ENCODE measurements around the gene CYB5R4.

CYB5R4 gene

DNA sequence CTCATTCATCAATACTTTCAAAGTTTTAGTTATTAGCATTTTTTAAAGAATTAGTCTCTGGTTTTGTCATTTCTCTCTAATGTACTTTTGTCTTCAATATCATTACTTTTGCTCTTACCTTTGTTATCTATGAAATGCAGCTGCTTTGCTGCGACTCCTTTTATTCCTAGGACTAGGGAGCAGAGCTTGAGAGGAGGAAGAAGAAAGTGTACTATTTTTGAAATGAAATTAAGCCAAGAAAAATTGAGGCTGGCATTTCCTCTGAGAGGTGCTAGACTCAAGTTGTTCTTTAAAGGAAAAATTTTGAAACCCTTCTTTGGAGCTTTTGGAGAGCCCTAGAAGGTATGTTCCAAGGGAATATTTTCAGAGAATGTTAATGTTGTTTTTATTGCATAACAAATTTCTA lies 125.8 kb downstream of the CYB5R4 start:
- DNase-seq (ENCODE audit: low read depth in 1 of 2, low spot score in 1 of 2) = no peak
- in situ Hi-C loops (cut with HindIII; ENCODE audit: low pct_unique_long_range_greater_than_20kb, low sequenced_read_pairs) = no loop called here
- no peak for TF ChIP-seq JUND (IDR thresholded peaks at IDR 0.05; ENCODE audit: low read depth)

DNA sequence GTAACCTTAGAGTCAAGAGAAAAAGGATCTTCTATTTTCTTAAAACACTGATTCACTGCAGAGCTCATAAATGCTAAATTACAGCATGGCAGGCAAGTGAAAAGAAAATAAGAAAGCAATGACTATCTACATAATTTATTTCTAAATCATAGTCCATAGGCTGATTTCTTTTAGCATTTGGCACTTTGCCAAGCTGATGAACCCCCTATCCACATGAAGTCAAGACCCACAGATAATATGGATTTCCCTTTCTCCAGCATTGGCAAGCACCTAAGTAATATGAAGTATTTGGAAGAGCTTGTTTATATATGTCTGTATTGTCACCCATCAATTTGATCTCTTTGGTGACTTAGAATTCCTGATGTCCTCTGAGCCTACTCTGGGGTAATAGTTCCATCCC lies 126.2 kb downstream of the CYB5R4 start:
- in situ Hi-C loops (cut with HindIII; ENCODE audit: low pct_unique_long_range_greater_than_20kb, low sequenced_read_pairs) = no loop called here
- no peak for TF ChIP-seq JUND (IDR thresholded peaks at IDR 0.05; ENCODE audit: low read depth)
- no peak for DNase-seq (ENCODE audit: low read depth in 1 of 2, low spot score in 1 of 2)

DNA sequence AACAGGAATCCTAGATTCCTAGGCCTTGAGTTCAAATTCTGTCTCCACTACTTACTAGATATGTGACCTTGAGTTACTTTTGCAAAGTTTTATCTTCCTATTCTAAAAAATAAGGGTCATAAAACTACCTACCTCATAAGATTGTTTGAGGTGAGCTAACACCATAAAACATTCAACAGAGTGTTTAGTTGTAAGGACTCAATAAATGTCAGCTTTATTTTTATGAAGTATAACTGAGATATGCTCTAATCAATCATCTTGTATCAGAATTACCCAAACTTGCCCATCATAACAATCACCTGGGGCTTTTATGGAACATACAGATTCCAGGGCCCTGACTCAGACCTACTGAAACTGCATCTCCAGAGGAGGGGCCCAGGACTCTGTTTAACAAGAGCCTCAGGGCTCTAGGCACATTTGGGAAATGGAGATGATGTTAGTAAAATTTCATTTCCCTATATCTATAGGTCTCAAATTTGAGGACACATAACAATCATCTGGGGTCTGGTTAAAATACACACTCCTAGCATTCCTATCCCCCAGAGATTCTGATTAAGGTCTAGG lies 138.6 kb downstream of the CYB5R4 start:
- in situ Hi-C loops (cut with HindIII; ENCODE audit: low pct_unique_long_range_greater_than_20kb, low sequenced_read_pairs) = no loop called here
- no peak for DNase-seq (ENCODE audit: low read depth in 1 of 2, low spot score in 1 of 2)
- TF ChIP-seq JUND (IDR thresholded peaks at IDR 0.05; ENCODE audit: low read depth) = no peak

- DNase-seq (ENCODE audit: low read depth in 1 of 2, low spot score in 1 of 2) = no peak
- TF ChIP-seq JUND (IDR thresholded peaks at IDR 0.05; ENCODE audit: low read depth) = no peak
- in situ Hi-C loops (cut with HindIII; ENCODE audit: low pct_unique_long_range_greater_than_20kb, low sequenced_read_pairs) = no loop called here
Measured at GRCh38 chr6:84001119-84001518, 141.6 kb downstream of the CYB5R4 start.

DNA sequence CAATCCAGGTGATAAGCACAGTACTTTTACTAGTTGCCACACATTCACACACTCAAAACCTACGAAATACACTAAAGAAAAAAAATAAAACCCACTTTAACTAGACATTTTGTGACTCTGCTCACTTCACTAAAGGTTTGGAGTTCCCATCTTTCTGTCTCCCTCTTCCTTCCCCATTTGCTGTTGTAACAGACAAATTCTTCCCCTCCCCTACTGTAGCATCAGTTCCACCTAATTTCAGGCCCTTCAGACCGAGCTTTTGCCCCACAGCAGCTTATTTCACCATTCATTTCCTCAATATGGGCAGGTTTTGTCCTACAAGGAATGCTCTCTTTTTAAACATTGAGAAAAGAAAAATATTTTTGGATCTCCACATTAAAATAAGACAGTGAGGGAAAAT lies 142.7 kb downstream of the CYB5R4 start:
- in situ Hi-C loops (cut with HindIII; ENCODE audit: low pct_unique_long_range_greater_than_20kb, low sequenced_read_pairs) = no loop called here
- no peak for DNase-seq (ENCODE audit: low read depth in 1 of 2, low spot score in 1 of 2)
- no peak for TF ChIP-seq JUND (IDR thresholded peaks at IDR 0.05; ENCODE audit: low read depth)

DNA sequence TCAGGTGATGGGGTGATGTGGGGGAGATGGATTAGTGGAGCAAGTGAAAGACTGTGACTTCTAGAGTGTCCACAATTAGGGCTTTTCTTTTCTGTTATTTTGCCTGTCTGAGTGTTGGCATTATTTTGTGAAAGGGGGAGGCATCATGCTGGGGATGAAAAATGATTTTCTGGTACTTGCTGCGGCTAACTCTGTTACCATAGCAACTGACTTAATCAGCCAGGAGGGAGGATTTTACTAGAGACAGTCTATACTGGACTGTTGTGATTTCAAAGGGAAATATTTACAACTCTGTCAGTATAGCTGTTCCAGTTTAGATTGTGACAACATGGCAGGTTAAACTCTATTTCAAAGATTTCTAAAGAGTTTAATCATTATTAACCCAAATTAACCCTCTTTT lies 143.6 kb downstream of the CYB5R4 start:
- no peak for TF ChIP-seq JUND (IDR thresholded peaks at IDR 0.05; ENCODE audit: low read depth)
- no peak for DNase-seq (ENCODE audit: low read depth in 1 of 2, low spot score in 1 of 2)
- in situ Hi-C loops (cut with HindIII; ENCODE audit: low pct_unique_long_range_greater_than_20kb, low sequenced_read_pairs) = no loop called here

GRCh38 chr6:84003654-84004053 lies 144.2 kb downstream of the CYB5R4 start:
- in situ Hi-C loops (cut with HindIII; ENCODE audit: low pct_unique_long_range_greater_than_20kb, low sequenced_read_pairs) = no loop called here
- DNase-seq (ENCODE audit: low read depth in 1 of 2, low spot score in 1 of 2) = no peak
- no peak for TF ChIP-seq JUND (IDR thresholded peaks at IDR 0.05; ENCODE audit: low read depth)

DNA sequence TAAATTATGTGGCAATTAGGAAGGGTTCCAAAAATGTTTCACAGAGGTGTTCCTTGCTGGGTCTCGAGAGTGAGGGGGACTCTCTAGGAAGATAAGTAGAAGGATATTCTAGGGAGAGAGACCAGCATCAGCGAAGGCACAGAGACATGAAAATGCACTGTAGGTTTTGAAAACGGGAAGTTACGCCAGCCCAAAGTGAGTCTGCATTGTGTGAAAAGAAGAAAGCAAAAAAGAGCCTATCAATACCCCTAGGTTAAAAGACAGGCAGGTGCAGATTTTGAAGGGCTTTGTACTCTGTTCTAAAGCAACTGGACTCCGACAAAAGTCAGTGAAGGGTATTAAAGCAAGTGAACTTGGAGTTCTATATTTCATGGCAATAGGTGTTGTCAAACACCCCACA lies 148.4 kb downstream of the CYB5R4 start:
- no peak for TF ChIP-seq JUND (IDR thresholded peaks at IDR 0.05; ENCODE audit: low read depth)
- in situ Hi-C loops (cut with HindIII; ENCODE audit: low pct_unique_long_range_greater_than_20kb, low sequenced_read_pairs) = no loop called here
- no peak for DNase-seq (ENCODE audit: low read depth in 1 of 2, low spot score in 1 of 2)

- in situ Hi-C loops (cut with HindIII; ENCODE audit: low pct_unique_long_range_greater_than_20kb, low sequenced_read_pairs) = no loop called here
- DNase-seq (ENCODE audit: low read depth in 1 of 2, low spot score in 1 of 2) = no peak
- TF ChIP-seq JUND (IDR thresholded peaks at IDR 0.05; ENCODE audit: low read depth) = no peak
Measured at GRCh38 chr6:84013354-84013753, 153.9 kb downstream of the CYB5R4 start.

DNA sequence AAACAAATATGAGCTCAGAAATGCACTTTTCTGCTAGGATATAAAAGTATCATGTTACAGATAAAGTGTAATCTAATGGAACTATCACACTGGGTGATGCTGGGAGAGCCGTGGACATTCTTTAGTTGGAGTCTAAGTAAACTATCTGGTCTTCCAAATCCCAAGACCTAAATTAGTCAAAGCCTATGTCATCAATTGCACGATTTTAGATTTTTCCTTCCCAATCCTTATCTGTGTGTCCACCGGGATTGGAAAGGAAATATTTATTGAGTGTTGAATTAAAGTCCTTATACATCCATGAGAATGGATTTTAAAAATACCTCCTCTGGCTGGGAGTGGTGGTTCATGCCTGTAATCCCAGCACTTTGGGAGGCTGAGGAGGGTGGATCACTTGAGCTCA lies 154.4 kb downstream of the CYB5R4 start:
- DNase-seq (ENCODE audit: low read depth in 1 of 2, low spot score in 1 of 2) = no peak
- TF ChIP-seq JUND (IDR thresholded peaks at IDR 0.05; ENCODE audit: low read depth) = no peak
- in situ Hi-C loops (cut with HindIII; ENCODE audit: low pct_unique_long_range_greater_than_20kb, low sequenced_read_pairs) = no loop called here

GRCh38 chr6:84016029-84016428 lies 156.5 kb downstream of the CYB5R4 start:
- TF ChIP-seq JUND (IDR thresholded peaks at IDR 0.05; ENCODE audit: low read depth) = no peak
- in situ Hi-C loops (cut with HindIII; ENCODE audit: low pct_unique_long_range_greater_than_20kb, low sequenced_read_pairs) = no loop called here
- no peak for DNase-seq (ENCODE audit: low read depth in 1 of 2, low spot score in 1 of 2)

Measured in T47D (cell line).